NB4 (cell line): ENCODE data around the gene SBNO2.

Experiments
- CTCF ChIP-seq: IDR thresholded peaks from one replicate; pipeline ENCODE4 v1.5.1; 2012; ENCODE audit warnings: low read depth, low read length
- MAX ChIP-seq: IDR thresholded peaks from 2 replicates; pipeline ENCODE4 v1.6.1; 2011; ENCODE audit warnings: low read depth, low read length
- MYC ChIP-seq: IDR thresholded peaks from 2 replicates; pipeline ENCODE4 v1.6.1; 2011; ENCODE audit warnings: low read depth, low read length
- POLR2A ChIP-seq: IDR thresholded peaks from 2 replicates; pipeline ENCODE4 v1.6.1; 2011; ENCODE audit warnings: mild to moderate bottlenecking; ENCODE audit not compliant: insufficient read length; ENCODE audit errors: extremely low read depth

GRCh38 chr19:1220976-1221903 is 47.2 kb upstream of the SBNO2 start:
- TF ChIP-seq CTCF, result peak; percentile 13
- no peak for TF ChIP-seq POLR2A
- TF ChIP-seq MYC, result no peak
- TF ChIP-seq MAX, result no peak
